GM18907 (cell line): Measurements from ENCODE around the gene ETFB.

ENCODE experiments used
- ATAC-seq: cut with Tn5 transposase; IDR thresholded peaks from one replicate; pipeline ENCODE4 v1.9.1; 2021; ENCODE audit warnings: mild to moderate bottlenecking, moderate library complexity; ENCODE audit not compliant: unreplicated experiment

ETFB gene

DNA sequence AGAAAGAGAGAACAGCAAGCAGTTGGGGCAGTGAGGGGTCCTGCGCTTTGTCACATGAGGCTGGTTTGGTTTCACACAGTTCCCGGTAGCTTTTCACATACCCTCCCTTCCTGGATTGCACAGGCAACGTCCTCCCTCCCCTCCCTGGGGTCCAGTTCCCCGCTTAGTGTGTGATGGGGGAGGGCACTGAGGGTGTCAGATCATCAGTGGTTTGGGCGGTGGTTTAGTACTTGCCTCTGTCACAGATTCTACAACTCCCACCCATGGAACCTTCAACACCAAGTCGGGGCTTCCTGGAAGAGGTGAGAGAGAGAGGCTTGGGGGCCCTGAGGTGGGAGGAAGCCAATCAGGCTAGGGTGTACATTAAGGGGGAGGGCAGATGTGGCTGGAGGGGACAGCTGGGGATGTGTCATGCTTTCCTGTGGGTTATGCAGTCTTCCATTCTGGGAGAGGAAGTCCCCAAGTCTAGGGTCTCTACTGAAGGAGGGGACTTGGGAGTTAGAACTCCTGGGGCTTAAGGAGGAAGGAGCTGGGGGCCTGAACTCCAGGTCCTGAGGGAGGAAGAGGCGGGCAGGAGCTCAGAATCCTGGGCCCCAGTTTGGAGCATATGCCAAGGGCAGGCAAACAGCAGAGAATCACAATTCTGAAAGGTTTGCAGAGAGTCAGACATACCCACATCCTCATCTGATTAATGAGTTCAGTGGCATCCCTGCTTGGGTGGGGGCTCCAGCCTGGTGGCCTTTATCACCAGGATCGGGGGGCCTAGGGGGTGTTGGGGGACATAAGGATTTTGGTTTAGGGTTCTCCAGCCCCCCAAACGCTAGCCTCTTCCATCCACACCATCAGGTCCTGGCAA, 6.7 kb upstream of the ETFB start, which contains the start of gene NKG7:
TSS of gene NKG7 (minus strand) at position 6 of the 856 bp plus-strand sequence. CDS start 119 bp downstream, outside the sequence.
- peak; percentile 50 for ATAC-seq

DNA sequence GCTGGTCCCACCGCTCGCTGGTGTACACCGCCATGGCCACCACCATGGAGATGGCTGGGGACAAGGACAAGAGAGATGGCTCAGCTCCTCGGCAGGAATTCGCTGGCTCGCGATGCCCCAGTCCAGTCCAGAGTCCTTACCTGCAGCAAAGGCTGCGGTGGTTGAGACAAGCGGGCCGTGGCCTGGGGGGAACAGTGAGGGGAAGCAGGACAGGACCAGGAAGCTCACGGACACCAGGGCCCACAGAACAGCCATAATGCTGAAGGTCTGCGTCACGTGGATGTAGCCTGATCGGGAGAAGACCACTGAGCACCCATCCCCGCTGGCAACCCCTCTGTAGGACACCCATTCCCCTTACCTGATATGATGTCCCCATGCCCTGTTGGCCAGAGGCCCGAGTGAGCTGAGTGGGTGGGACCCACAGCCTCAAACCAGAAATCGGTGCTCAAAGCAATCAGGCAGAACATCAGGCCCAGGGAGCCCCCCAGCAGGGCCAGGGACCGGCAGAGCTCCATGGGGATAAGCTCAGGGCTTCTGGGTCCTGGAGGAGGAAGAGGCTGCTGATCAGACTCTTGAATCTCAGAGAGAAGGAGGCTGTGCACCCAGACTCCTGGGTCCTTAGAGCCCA, 5.9 kb upstream of the ETFB start:
- no peak for ATAC-seq

DNA sequence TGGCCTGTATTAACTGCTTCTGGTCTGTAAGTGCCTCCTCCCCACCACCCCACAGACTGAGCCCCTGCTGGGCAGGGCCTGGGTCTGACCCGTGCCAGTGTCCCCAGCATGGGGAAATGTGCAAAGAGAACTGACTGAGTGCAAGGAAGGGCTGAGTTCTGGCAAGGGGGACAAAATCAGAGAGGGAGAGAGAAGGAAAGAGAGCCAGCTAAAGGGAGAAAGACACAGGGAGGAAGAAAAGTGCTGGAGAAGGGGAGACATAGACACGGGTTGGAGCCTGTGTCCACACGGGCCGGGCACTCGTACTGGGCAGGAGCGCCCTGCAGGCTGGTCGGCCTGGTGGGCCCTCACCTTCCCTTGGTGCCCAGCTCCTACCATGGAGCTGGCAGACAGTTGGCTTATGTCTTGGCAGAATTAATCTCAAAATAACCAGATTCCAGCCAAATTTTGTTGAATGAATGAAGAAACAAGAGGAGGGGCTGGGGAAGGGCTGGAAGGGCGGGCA, 5.0 kb upstream of the ETFB start:
- no peak for ATAC-seq

DNA sequence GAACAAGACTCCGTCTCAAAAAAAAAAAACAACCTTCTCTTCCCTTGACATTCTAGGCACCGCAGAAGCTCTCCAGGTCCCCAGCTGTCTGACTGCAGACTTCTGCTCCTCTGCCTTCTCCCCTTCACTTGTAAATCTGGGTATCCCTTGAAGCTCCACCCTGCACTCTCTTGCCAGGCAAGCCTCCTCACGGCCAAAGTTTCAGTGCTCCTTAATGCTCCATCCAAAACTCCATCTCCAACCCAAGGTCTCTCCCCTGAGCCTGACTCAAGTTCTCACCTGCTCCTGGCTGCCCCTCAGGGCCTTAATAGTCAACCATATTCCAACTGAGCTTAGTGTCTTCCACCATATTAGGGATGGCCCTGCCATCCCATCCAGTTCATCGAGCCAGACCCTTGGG, 4.0 kb upstream of the ETFB start:
- ATAC-seq, result no peak

DNA sequence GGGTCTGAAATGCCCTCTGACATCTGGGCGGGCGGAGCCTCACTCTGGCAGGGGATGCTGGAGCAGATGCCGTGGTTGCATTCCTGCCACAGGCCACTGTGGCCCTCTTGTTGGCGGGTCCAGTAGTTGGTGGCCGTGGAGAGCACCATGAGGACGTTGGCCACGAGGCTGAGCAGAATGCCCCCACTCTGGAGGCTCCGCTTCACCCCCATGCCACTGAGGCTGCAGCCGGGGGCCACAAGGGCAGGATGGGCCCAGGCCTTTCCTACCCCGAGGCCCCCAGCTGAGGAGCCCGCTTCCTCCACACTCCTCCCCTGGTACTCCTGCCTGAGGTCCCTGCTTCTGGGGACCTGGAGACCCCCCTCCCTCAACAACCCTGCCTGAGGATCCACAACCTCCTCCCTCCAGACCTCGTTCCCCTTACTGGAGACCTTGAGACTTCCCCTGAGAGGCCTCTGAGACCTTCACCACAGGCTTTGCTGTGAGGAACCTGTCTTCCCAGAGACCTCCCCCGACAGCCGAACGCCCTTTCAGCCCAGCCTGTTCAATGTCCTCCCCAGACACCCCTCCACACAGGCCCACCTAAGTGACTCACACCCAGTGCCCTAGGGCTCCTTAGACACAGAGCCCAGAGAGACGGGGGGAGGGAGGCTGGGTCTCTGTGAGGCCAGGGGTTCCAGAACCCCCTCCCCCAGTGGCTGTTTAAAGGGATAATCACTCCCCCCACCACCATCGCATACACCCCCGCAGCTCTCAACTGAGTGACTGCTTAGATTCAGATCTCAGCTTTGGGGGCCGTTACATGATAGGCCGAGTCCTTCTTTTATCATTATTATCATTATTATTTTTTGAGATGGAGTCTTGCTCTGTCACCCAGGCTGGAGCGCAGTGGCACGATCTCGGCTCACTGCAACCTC, 2.4 kb upstream of the ETFB start, which contains the start of gene CLDND2:
TSS of gene CLDND2 (minus strand) at position 638 of the 917 bp plus-strand sequence. CDS start at position 212, 426 bp downstream.
- no peak for ATAC-seq

DNA sequence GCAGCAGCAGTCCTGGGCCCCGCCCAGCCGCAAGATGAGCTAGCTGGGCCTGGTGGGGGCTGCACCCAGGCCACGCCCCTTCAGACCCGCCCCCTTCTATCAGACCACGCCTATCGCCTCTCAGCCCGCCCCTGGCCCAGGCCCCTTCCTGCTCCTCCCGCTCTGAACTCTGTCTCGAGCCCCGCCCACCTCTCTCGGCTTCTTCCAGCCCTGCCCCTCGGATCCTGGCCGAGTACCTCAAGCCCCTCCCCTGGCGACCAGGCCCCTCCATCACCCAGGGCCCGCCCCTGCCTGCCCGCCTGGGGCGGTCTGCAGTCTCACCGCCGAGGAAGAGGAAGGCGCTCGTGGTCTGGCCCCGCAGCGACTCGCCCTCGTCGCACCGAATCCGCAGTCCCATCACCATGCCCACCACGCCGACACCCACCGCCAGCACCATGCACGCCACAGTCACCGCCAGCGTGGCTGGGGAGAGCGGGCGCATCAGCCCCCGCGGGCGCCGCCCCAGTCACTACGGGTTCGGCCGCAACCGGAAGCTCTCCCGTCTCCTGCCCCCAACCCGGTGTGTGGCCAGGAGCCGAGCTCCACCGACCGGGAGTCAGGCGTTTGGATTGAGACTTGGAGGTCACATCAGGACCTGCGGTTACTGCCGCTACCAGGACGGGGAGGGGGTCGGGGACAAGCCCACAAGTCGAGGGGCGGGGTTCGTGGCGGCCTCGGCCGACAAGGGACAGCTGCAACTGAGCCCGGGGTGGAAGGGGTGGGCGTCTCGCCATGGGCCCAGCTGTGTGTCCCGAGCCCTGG, 1.6 kb upstream of the ETFB start:
- ATAC-seq, result peak; percentile 71

DNA sequence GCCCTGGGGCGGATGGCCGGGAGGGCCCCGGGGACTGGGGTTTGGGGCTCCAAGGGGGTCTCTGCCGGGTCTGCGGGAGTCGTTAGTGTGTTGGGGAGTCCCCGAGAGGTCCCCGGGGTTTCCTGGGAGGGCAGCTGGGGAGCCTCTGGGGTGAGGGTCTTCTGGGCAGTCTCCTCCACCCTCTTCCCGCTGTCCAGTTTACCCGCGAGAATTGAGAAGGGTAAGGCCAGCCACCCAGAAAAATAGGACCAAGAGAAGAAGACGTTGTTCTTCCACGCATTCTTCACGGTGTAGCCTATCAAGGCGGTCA, 1.0 kb upstream of the ETFB start:
- ATAC-seq, result no peak

DNA sequence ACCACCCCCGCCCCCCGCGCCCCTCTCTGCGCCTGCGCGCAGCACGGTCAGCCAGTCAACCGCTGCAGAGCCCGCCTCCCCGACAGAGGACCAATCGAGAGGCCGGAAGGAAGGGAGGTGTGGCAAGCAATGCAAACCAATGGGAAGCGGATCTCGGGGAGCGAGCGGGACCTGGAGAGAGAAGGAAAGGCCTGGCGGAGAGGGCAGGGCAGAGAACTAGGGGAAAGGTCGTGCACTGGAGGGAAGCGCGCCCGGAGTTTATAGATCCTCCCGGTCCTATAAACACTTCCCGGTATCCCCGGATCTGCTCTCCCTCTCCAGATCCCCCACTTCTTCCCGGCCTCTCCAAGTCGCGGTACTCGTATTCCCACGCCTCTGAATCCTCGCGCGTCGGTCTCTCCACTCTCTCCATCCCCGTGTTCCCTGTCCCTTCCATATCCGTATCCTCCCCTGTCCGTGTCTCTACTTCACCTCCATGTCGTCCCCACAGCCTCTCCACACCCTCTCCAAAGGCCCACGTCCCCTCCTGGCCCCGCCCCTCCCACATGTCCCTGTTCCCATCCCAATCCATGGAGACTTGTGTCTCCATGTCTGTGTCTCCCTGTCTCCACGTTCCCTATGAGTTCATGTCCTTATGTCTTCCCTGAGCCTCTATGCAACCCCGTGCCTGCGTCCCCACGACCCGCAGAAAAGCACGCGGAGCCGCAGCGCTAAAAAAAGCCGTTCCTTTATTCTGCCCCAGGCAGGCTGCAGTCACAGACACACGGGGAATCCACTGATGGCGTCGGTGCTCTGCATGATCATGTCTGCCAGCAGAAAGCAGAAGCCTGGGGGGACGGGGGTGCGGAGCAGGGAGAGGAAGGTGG, 434 bp upstream of the ETFB start:
- peak; percentile 60 for ATAC-seq

DNA sequence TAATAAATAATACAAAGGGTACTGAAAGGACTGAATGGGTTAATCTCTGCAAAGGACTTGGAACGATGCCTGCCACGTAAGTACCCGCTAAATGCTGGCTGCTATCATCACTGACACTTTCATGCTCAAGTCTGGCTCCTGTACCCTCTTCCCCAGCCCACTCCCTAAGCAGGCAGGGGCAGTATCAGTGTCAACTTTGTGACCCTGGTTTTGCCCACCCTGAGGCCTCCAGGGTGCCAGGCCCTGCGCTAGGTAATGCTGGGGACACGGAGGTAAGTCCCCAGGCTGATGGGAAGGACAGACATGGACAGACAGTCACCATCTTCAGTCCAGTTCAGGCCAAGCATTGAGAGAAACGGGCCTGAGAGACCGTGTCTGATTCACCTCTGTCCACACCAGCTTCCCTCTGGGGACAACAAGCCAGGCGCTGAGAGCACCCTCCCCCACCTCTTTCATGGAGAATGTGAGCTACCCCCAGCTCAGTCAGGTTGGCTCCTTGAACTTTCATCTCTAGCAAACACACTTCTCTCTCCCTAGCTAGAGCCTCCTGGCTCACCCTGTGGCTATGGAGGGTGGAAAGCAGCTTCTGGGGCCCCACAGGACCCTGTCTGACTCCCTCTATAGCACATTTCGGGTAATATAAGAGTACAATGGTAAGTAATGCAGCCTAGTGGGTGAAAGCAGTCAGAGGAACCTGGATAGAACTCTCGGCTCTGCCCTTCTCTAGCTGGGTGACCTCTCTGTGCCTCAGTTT, 800 bp downstream of the ETFB start:
- ATAC-seq, result no peak

DNA sequence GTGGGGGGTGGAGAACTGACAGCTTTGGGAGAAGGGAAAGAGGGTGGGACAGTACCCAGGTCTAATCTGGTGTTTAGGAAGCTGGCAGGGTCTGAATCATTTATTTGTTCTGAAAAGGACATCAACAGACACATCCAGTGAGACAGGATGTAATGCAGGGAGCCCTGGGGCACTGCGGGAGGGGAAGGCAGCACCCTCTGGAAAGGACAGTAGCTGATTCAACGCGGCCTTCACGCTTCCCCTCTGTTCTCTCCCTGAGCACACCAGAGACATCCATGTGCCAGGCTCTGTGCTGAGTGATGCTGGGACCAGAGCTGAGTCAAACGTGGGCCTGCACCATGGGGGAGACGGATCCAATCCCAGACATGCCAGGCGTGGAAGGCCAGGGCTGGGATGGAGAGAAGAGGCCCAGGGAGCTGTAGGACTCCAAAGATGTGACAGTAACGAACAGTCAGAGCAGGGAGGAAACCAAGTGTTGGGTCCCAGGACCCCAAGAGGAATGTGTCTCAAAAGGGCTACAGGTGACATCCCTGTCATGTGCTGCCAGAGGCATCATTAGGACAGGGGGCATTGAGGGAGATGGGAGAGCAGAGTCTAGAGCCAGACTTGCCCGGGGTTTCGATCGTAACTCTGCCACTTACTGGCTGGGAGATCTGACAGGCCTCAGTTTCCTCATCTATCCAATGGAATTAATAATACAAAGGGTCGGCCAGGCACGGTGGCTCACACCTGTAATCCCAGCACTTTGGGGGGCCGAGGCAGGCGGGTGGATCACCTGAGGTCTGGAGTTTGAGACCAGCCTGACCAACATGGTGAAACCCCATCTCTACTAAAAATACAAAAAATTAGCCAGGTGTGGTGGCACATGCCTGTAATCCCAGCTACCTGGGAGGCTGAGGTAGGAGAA, 1.7 kb downstream of the ETFB start:
- ATAC-seq, result no peak

DNA sequence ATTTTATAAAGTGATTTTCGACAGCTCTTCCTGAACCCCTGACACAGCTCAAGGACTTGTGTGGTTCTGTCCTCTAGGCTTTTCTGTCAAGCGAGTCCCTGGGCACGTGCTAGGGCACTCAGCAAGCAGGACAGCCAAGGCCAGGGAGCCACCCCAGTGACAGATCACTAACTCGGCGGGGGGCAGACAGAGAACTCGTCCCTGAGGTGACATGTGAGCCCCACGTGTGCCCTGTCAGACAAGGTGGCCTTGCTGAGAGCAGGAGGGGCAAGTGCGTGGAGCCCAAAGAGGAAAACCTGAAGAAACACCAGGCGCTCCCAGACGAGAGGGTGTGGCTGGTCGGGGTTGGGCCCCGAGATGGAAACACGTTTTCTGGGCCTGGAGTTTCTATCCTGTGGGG, 4.9 kb downstream of the ETFB start:
- no peak for ATAC-seq

DNA sequence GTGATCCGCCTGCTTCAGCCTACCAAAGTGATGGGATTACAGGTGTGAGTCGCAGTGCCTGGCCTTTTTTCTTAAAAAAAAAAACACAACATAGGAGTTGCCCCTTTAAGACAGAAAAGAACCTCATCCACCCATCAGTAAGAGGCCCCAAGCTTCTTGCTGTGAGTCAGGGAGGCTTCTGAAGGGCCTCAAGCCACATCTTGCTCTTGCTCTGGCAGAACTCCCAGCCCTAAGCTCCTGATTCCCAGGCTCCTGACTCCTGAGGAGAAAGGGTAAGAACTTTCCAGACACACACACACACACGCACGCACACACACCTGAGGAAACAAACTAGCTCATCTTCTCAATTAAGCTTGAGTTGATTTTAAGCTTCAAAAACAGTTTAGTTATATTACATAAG, 6.9 kb downstream of the ETFB start:
- ATAC-seq, result no peak

DNA sequence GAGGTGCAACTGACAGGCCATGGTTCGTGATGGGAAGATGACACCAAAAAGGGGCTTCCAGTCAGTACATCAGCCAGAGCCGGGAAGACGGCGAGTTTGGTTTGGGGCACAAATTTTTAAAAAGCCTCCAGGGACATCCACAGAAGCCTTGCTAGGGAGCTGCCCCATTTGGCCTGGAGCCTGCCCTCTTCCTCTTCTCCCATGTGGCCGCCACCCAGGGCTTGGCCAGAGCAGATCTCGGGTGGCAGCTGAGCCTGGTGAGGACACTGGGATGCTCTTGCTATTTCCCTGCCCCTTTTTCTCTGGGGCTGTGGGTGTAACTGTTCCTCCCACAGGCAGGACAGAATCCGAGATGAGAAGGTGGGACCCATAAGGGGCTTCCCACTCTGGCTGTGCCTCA, 8.2 kb downstream of the ETFB start:
- ATAC-seq, result no peak

DNA sequence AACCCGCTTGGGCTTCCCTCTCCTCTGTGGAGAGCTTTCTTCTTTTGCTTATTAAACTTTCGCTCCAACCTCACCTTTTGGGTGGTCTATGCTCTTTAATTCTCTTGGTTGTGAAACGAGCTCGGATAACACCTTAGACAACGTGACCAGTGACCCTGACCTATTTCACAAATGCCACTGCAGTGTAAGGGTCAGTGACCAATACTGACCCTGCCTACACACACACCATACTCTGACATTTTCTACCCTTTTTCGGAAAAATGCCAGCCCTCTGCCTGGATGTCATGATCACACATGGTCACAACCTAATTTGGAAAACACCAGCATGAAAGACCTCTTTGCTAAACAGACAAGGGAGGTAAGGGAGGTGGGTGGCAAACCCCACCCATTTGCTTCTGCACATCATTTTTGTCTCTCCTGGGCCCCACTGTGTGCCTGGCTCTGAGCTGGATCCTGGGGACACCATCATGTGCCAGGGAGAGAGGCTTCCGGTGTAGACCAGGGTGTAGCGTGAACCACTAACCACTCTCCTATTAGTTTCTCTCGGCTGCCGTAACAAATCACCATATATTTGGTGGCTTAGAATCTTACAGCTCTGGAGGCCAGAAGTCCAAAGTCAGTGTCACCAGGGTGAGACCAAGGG, 9.9 kb downstream of the ETFB start:
- no peak for ATAC-seq

DNA sequence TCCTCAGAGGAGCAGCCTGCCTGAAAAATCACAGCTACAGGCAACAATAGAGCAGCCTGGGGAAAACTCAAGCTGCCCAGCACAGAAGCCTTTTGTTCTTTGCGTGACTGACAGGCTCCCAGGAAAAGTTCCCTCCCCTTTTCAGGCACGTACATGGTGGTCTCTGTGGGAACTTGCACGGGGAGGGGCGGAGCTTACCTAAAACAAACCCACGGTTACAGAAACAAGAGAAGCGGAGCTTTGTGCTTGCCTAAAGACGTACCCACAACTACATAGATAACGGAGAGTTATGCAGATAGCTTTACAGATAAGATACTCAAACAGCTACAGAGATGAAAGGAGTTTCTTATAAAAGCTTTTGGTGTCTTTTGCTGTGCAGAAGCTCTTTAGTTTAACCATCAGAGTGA, 11.4 kb downstream of the ETFB start:
- ATAC-seq, result no peak

DNA sequence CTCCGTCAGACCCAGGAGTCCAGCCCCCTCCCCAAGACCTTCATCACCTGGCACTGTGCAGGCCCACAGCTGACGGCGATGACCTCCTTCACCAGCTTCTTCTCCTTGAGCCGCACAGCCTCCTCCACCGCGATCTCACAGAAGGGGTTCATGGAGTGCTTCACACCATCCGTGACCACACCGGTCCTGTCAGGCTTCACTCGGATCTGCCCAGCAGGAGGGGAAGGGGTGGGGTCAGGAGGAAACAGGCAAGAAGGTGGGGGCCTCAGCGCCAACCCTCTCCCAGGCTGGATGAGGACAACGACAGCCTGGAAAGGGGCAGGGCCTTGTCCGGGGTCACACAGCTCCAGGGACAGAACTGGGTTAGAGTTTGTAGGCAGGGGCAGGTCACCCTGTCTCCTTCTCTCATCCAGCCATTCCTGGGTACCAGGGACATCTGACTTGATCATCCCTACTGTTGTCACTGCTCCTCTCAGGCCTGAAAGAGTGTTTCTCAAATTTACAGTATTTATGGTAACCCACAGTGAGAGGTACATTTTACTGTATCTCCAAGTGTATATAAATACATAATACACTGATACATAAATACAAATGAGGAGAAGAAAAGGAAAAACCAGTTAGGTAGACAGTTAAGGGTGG, 12.0 kb downstream of the ETFB start:
- no peak for ATAC-seq
